ENCODE measurements around the gene C1D. TPM values are rescaled to one million over a fixed set of nuclear protein-coding genes. Genes with fewer than 3 reads are reported as not detected.

The C1D gene
- total and polyA plus RNA-seq, 2 donors (not counting 1 experiment from before 2014, with no cell fraction given) = 21.3 to 63.1 TPM

- H3K9ac ChIP-seq (ENCODE audit: insufficient read depth, low read length) = no peak overlapping the region
- no peak overlapping the region for H2AFZ ChIP-seq (ENCODE audit: low read length)
- H3K4me3 ChIP-seq (replicated peaks in 1 of 4; ENCODE audit: control extremely low read depth in 1 of 4, insufficient read depth in 1 of 4, low read depth in 3 of 4, low read length in 4 of 4) = no peak overlapping the region
- TF ChIP-seq EZH2 (IDR thresholded peaks at IDR 0.05; ENCODE audit: low read length, missing control alignments) (no peak), CTCF (conservative IDR thresholded peaks at IDR 0.05 in 1 of 2, IDR thresholded peaks at IDR 0.05 in 1 of 2; ENCODE audit: low read depth in 1 of 2, low read length in 2 of 2) (no peak)
- H3K27ac ChIP-seq (ENCODE audit: insufficient read depth, low read length) = no peak overlapping the region
- DNase-seq (ENCODE audit: low read depth in 2 of 2) = no peak
- H3K9me3 ChIP-seq (ENCODE audit: control insufficient read depth, insufficient read depth, low read depth, low read length) = no peaks in the 10 kb centered on the region
- H3K27me3 ChIP-seq (ENCODE audit: control insufficient read depth, insufficient read depth, low read length) = no peaks in the 10 kb centered on the region
- no peaks in the 10 kb centered on the region for H3K79me2 ChIP-seq (ENCODE audit: control insufficient read depth, insufficient read depth, low read length)
- H4K20me1 ChIP-seq (ENCODE audit: control insufficient read depth, extremely low read depth, insufficient read depth, low read length) = no peaks in the 10 kb centered on the region
- no peaks in the 10 kb centered on the region for H3K36me3 ChIP-seq (ENCODE audit: control insufficient read depth, insufficient read depth, low read length)
- H3K4me2 ChIP-seq (ENCODE audit: extremely low read depth, insufficient read depth, low read length) = no peak overlapping the region
- H3K4me1 ChIP-seq (ENCODE audit: control insufficient read depth, extremely low read depth, insufficient read depth, low read length) = no peaks in the 10 kb centered on the region
Observed at GRCh38 chr2:68107475-68107874, 44.7 kb upstream of the C1D start.

- DNase-seq (ENCODE audit: low read depth in 2 of 2) = no peak
- H4K20me1 ChIP-seq (ENCODE audit: control insufficient read depth, extremely low read depth, insufficient read depth, low read length) = no peaks in the 10 kb centered on the region
- no peaks in the 10 kb centered on the region for H3K9me3 ChIP-seq (ENCODE audit: control insufficient read depth, insufficient read depth, low read depth, low read length)
- no peaks in the 10 kb centered on the region for H3K79me2 ChIP-seq (ENCODE audit: control insufficient read depth, insufficient read depth, low read length)
- H2AFZ ChIP-seq (ENCODE audit: low read length) = no peak overlapping the region
- no peak overlapping the region for H3K27ac ChIP-seq (ENCODE audit: insufficient read depth, low read length)
- no peaks in the 10 kb centered on the region for H3K36me3 ChIP-seq (ENCODE audit: control insufficient read depth, insufficient read depth, low read length)
- no peak overlapping the region for H3K4me3 ChIP-seq (replicated peaks in 1 of 4; ENCODE audit: control extremely low read depth in 1 of 4, insufficient read depth in 1 of 4, low read depth in 3 of 4, low read length in 4 of 4)
- no peak overlapping the region for H3K9ac ChIP-seq (ENCODE audit: insufficient read depth, low read length)
- H3K4me1 ChIP-seq (ENCODE audit: control insufficient read depth, extremely low read depth, insufficient read depth, low read length) = no peaks in the 10 kb centered on the region
- TF ChIP-seq CTCF (conservative IDR thresholded peaks at IDR 0.05 in 1 of 2, IDR thresholded peaks at IDR 0.05 in 1 of 2; ENCODE audit: low read depth in 1 of 2, low read length in 2 of 2) (no peak), EZH2 (IDR thresholded peaks at IDR 0.05; ENCODE audit: low read length, missing control alignments) (no peak)
- no peaks in the 10 kb centered on the region for H3K27me3 ChIP-seq (ENCODE audit: control insufficient read depth, insufficient read depth, low read length)
- no peak overlapping the region for H3K4me2 ChIP-seq (ENCODE audit: extremely low read depth, insufficient read depth, low read length)
Observed at GRCh38 chr2:68104111-68104835, 41.5 kb upstream of the C1D start.

- Histone ChIP-seq H3K27ac (ENCODE audit: insufficient read depth, low read length) (no peak overlapping the region), H3K9ac (ENCODE audit: insufficient read depth, low read length) (no peak overlapping the region), H3K4me2 (ENCODE audit: extremely low read depth, insufficient read depth, low read length) (no peak overlapping the region), H3K4me3 (replicated peaks in 1 of 4; ENCODE audit: control extremely low read depth in 1 of 4, insufficient read depth in 1 of 4, low read depth in 3 of 4, low read length in 4 of 4) (no peak overlapping the region), H4K20me1 (ENCODE audit: control insufficient read depth, extremely low read depth, insufficient read depth, low read length) (no peaks in the 10 kb centered on the region), H3K9me3 (ENCODE audit: control insufficient read depth, insufficient read depth, low read depth, low read length) (no peaks in the 10 kb centered on the region), H3K36me3 (ENCODE audit: control insufficient read depth, insufficient read depth, low read length) (no peaks in the 10 kb centered on the region), H3K27me3 (ENCODE audit: control insufficient read depth, insufficient read depth, low read length) (no peaks in the 10 kb centered on the region), H3K4me1 (ENCODE audit: control insufficient read depth, extremely low read depth, insufficient read depth, low read length) (no peaks in the 10 kb centered on the region), H2AFZ (ENCODE audit: low read length) (no peak overlapping the region), H3K79me2 (ENCODE audit: control insufficient read depth, insufficient read depth, low read length) (no peaks in the 10 kb centered on the region)
- peak in 1 of 2 donors; percentile 32 for DNase-seq (ENCODE audit: low read depth in 2 of 2)
- TF ChIP-seq CTCF (conservative IDR thresholded peaks at IDR 0.05 in 1 of 2, IDR thresholded peaks at IDR 0.05 in 1 of 2; ENCODE audit: low read depth in 1 of 2, low read length in 2 of 2) = no peak
- no peak for TF ChIP-seq EZH2 (IDR thresholded peaks at IDR 0.05; ENCODE audit: low read length, missing control alignments)
Observed at GRCh38 chr2:68103709-68104055, 40.9 kb upstream of the C1D start.

All from fibroblast of lung (primary cell).